Measurements from ENCODE around the gene IRF2BP1. TPM values are rescaled to one million over a fixed set of nuclear protein-coding genes. Genes with fewer than 3 reads are reported as not detected.

The IRF2BP1 gene
- total RNA-seq, 3 donors from 2014 or later, result 16.5 to 26.5 (median 19.7) TPM

GRCh38 chr19:45882652-45883585, 3.0 kb downstream of the IRF2BP1 start:
- TF ChIP-seq CTCF (IDR thresholded peaks at IDR 0.05), result peak; percentile 88 to 97 (median 95)
- no peak for TF ChIP-seq POLR2A (IDR thresholded peaks at IDR 0.05)
- peak in 2 of 3 donors; percentile 11 to 55 for TF ChIP-seq POLR2AphosphoS5 (IDR thresholded peaks at IDR 0.05)
- intact Hi-C loops (cut with DNase I; ENCODE audit: low total_unique reads), result no loop called here
- peaks cover 18 to 27% of the 10 kb centered on the region in 2 donors for H3K4me1 ChIP-seq
- DNase-seq (ENCODE audit: low spot score in 2 of 2), result peak; percentile 82 to 89
- H3K9me3 ChIP-seq, result no peaks in the 10 kb centered on the region
- peak overlapping the region; percentile 56 to 73 for H3K27ac ChIP-seq
- peaks cover 0 to 2% of the 10 kb centered on the region in 2 donors for H3K27me3 ChIP-seq
- H3K4me3 ChIP-seq, result peak overlapping the region in 2 of 3 donors; percentile 80 to 86
- H3K36me3 ChIP-seq, result no peaks in the 10 kb centered on the region

- no peak for DNase-seq (ENCODE audit: low spot score in 2 of 2)
- H3K27me3 ChIP-seq, result peaks cover 0 to 2% of the 10 kb centered on the region in 2 donors
- H3K4me1 ChIP-seq, result peaks cover 27% of the 10 kb centered on the region in 2 donors
- TF ChIP-seq POLR2AphosphoS5 (IDR thresholded peaks at IDR 0.05) (no peak), POLR2A (IDR thresholded peaks at IDR 0.05) (no peak), CTCF (IDR thresholded peaks at IDR 0.05) (no peak)
- no peaks in the 10 kb centered on the region for H3K9me3 ChIP-seq
- peak overlapping the region in 2 of 3 donors; percentile 80 to 86 for H3K4me3 ChIP-seq
- H3K27ac ChIP-seq, result peak overlapping the region; percentile 56 to 73
- no peaks in the 10 kb centered on the region for H3K36me3 ChIP-seq
- intact Hi-C loops (cut with DNase I; ENCODE audit: low total_unique reads), result no loop called here
Observed at GRCh38 chr19:45881909-45882528, 3.9 kb downstream of the IRF2BP1 start.

GRCh38 chr19:45881082-45881908, 4.6 kb downstream of the IRF2BP1 start:
- peaks cover 0 to 2% of the 10 kb centered on the region in 2 donors for H3K27me3 ChIP-seq
- intact Hi-C loops (cut with DNase I; ENCODE audit: low total_unique reads), result no loop called here
- no peaks in the 10 kb centered on the region for H3K36me3 ChIP-seq
- no peak overlapping the region for H3K27ac ChIP-seq
- no peak overlapping the region for H3K4me3 ChIP-seq
- H3K9me3 ChIP-seq, result no peaks in the 10 kb centered on the region
- no peak for DNase-seq (ENCODE audit: low spot score in 2 of 2)
- TF ChIP-seq POLR2AphosphoS5 (IDR thresholded peaks at IDR 0.05) (no peak), CTCF (IDR thresholded peaks at IDR 0.05) (no peak), POLR2A (IDR thresholded peaks at IDR 0.05) (no peak)
- H3K4me1 ChIP-seq, result peaks cover 27 to 30% of the 10 kb centered on the region in 2 donors

- Histone ChIP-seq H3K27ac (peak overlapping the region in 1 of 2 donors; percentile 95), H3K9me3 (no peaks in the 10 kb centered on the region), H3K4me3 (no peak overlapping the region), H3K36me3 (no peaks in the 10 kb centered on the region), H3K4me1 (peaks cover 25 to 29% of the 10 kb centered on the region in 2 donors), H3K27me3 (no peaks in the 10 kb centered on the region)
- DNase-seq (ENCODE audit: low spot score in 2 of 2), result no peak
- intact Hi-C loops (cut with DNase I; ENCODE audit: low total_unique reads), result no loop called here
- TF ChIP-seq POLR2AphosphoS5 (IDR thresholded peaks at IDR 0.05), result no peak
- TF ChIP-seq CTCF (IDR thresholded peaks at IDR 0.05), result no peak
- TF ChIP-seq POLR2A (IDR thresholded peaks at IDR 0.05), result no peak
Observed at GRCh38 chr19:45879971-45880370, 6.0 kb downstream of the IRF2BP1 start.
